GM10266 (cell line): ENCODE data around the gene NPY2R.

Source experiments
- DNase-seq: peaks from one replicate; pipeline ENCODE4 v3.0.0; 2012; ENCODE audit errors: extremely low spot score
- TF ChIP-seq, protein P1 (sequence below): IDR thresholded peaks from 2 replicates; pipeline ENCODE4 v1.5.1; 2012; ENCODE audit warnings: mild to moderate bottlenecking, low read depth; ENCODE audit not compliant: control insufficient read depth, insufficient read depth; ENCODE audit errors: missing control alignments

Gene NPY2R

DNA sequence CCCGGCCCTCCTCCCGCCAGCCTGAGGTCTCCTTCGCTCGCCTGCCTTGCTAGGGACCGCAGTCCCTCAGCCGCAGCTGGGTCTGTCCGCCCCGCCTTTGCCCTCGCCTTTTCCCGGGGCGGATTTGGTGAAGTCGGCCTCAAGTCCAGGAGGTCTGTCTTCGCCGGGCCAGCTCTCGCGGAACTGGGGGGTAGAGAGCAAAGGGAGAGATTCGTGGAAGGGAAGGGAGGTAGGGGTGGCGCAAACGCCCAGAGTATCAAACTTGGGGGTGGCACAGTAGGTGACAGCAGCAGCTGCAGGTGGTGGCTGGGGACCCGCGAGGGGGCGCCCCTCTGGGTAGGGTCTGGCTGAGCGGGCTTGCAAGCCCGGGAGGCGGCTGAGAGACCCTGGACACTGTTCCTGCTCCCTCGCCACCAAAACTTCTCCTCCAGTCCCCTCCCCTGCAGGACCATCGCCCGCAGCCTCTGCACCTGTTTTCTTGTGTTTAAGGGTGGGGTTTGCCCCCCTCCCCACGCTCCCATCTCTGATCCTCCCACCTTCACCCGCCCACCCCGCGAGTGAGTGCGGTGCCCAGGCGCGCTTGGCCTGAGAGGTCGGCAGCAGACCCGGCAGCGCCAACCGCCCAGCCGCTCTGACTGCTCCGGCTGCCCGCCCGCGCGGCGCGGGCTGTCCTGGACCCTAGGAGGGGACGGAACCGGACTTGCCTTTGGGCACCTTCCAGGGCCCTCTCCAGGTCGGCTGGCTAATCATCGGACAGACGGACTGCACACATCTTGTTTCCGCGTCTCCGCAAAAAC is at the start of gene NPY2R:
Gene NPY2R (plus strand): TSS at position 379 of the 797 bp plus-strand sequence. CDS start 5,304 bp downstream, outside the sequence.
- DNase-seq: no peak
- TF ChIP-seq, protein P1, sequence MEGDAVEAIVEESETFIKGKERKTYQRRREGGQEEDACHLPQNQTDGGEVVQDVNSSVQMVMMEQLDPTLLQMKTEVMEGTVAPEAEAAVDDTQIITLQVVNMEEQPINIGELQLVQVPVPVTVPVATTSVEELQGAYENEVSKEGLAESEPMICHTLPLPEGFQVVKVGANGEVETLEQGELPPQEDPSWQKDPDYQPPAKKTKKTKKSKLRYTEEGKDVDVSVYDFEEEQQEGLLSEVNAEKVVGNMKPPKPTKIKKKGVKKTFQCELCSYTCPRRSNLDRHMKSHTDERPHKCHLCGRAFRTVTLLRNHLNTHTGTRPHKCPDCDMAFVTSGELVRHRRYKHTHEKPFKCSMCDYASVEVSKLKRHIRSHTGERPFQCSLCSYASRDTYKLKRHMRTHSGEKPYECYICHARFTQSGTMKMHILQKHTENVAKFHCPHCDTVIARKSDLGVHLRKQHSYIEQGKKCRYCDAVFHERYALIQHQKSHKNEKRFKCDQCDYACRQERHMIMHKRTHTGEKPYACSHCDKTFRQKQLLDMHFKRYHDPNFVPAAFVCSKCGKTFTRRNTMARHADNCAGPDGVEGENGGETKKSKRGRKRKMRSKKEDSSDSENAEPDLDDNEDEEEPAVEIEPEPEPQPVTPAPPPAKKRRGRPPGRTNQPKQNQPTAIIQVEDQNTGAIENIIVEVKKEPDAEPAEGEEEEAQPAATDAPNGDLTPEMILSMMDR: no peak

- DNase-seq: no peak
- TF ChIP-seq, protein P1: no peak
Measured at GRCh38 chr4:155161357-155161756, 47.1 kb upstream of the NPY2R start.

GRCh38 chr4:155164718-155165117 is 43.7 kb upstream of the NPY2R start:
- no peak for DNase-seq
- TF ChIP-seq, protein P1: no peak

- no peak for DNase-seq
- TF ChIP-seq, protein P1: no peak
Measured at GRCh38 chr4:155170569-155170968, 37.9 kb upstream of the NPY2R start.

GRCh38 chr4:155173371-155173770 is 35.1 kb upstream of the NPY2R start:
- no peak for DNase-seq
- TF ChIP-seq, protein P1: no peak

GRCh38 chr4:155174668-155175067 is 33.8 kb upstream of the NPY2R start:
- DNase-seq: no peak

DNA sequence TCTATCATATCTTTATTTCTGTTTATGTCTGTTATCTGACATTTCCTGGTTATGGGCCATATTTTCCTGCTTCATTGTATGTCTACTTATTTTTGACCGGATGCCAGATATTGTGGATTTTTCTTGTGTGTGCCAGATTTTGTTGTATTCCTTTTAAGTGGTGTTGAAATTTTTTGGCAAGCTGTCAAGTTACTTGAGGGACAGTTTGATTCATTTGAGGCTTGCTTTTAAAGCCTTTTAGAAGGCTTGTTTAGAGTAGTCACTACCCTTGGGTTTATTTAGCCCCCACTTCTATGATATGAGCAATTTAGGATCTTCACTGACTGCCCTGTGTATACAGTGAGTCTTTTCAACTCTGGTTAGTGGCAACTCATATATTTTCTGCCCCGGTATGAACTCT is 29.2 kb upstream of the NPY2R start:
- TF ChIP-seq, protein P1: no peak
- DNase-seq: no peak

More at GRCh38 chr4:155174668-155175067, 33.8 kb upstream of the NPY2R start:
- TF ChIP-seq, protein P1: no peak
